ENCODE measurements around the gene KCNJ12. TPM values are rescaled to one million over a fixed set of nuclear protein-coding genes. Genes with fewer than 3 reads are reported as not detected.
"Not testable (repeated sequence)": the region's sequence is repeated elsewhere in the genome, so short reads cannot be mapped to it uniquely, and the experiment has no call there.

The KCNJ12 gene
- total and polyA plus RNA-seq, 2 donors from 2014 or later = 3.1 to 3.4 TPM

- H3K4me3 ChIP-seq (ENCODE audit: low read length in 3 of 3); H3K27ac ChIP-seq (ENCODE audit: low read depth in 2 of 2, low read length in 2 of 2); H3K9me3 ChIP-seq (ENCODE audit: control insufficient read depth in 2 of 3, insufficient read depth in 1 of 3, low read length in 3 of 3); H3K9ac ChIP-seq (ENCODE audit: low read length in 3 of 3); intact Hi-C loops (cut with DNase I); FAIRE-seq; H3K27me3 ChIP-seq (ENCODE audit: control insufficient read depth, insufficient read depth, low read length); H3K4me1 ChIP-seq (ENCODE audit: control insufficient read depth in 2 of 3, insufficient read depth in 2 of 3, low read depth in 1 of 3, low read length in 3 of 3); H3K36me3 ChIP-seq (ENCODE audit: control insufficient read depth in 2 of 3, insufficient read depth in 3 of 3, low read length in 3 of 3): not testable (repeated sequence)
- peak in 2 of 5 donors; percentile 3 to 27 for DNase-seq
Observed at GRCh38 chr17:21422311-21423189, 46.4 kb downstream of the KCNJ12 start.

GRCh38 chr17:21423190-21423493 is 47.0 kb downstream of the KCNJ12 start:
- H3K9ac ChIP-seq (ENCODE audit: low read length in 3 of 3); intact Hi-C loops (cut with DNase I); H3K4me1 ChIP-seq (ENCODE audit: control insufficient read depth in 2 of 3, insufficient read depth in 2 of 3, low read depth in 1 of 3, low read length in 3 of 3); H3K36me3 ChIP-seq (ENCODE audit: control insufficient read depth in 2 of 3, insufficient read depth in 3 of 3, low read length in 3 of 3); H3K27ac ChIP-seq (ENCODE audit: low read depth in 2 of 2, low read length in 2 of 2); H3K4me3 ChIP-seq (ENCODE audit: low read length in 3 of 3); H3K9me3 ChIP-seq (ENCODE audit: control insufficient read depth in 2 of 3, insufficient read depth in 1 of 3, low read length in 3 of 3); FAIRE-seq; H3K27me3 ChIP-seq (ENCODE audit: control insufficient read depth, insufficient read depth, low read length): not testable (repeated sequence)
- DNase-seq = peak in 2 of 5 donors; percentile 6 to 31

DNA sequence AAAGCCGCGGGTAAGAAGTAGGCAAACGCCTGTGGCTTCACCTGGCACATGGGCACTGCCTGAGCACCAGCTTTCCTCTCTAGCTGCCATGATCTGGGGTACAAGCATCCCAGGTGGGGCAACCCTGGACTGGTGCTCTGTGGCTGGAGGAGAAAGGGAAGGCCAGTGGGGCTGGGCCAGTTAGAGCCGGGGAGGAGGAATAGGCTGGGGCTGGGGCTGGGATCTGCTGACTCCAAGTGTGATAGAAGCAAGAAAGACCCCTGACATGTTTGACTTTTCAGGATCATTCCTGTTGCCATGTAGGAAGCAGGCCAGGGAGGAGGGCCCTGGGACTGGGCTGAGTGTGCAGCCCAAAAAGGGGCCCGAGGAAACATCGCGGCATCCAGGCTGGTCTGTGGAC is 48.5 kb downstream of the KCNJ12 start:
- H3K9me3 ChIP-seq (ENCODE audit: control insufficient read depth in 2 of 3, insufficient read depth in 1 of 3, low read length in 3 of 3); intact Hi-C loops (cut with DNase I); H3K36me3 ChIP-seq (ENCODE audit: control insufficient read depth in 2 of 3, insufficient read depth in 3 of 3, low read length in 3 of 3); H3K27ac ChIP-seq (ENCODE audit: low read depth in 2 of 2, low read length in 2 of 2); H3K4me1 ChIP-seq (ENCODE audit: control insufficient read depth in 2 of 3, insufficient read depth in 2 of 3, low read depth in 1 of 3, low read length in 3 of 3); H3K27me3 ChIP-seq (ENCODE audit: control insufficient read depth, insufficient read depth, low read length); H3K9ac ChIP-seq (ENCODE audit: low read length in 3 of 3); H3K4me3 ChIP-seq (ENCODE audit: low read length in 3 of 3); FAIRE-seq: not testable (repeated sequence)
- peak in 1 of 5 donors; percentile 3 for DNase-seq

- Histone ChIP-seq H3K36me3 (ENCODE audit: control insufficient read depth in 2 of 3, insufficient read depth in 3 of 3, low read length in 3 of 3) (no peaks in the 10 kb centered on the region), H3K27me3 (ENCODE audit: control insufficient read depth, insufficient read depth, low read length) (no peaks in the 10 kb centered on the region), H3K9me3 (ENCODE audit: control insufficient read depth in 2 of 3, insufficient read depth in 1 of 3, low read length in 3 of 3) (no peaks in the 10 kb centered on the region), H3K4me1 (ENCODE audit: control insufficient read depth in 2 of 3, insufficient read depth in 2 of 3, low read depth in 1 of 3, low read length in 3 of 3) (no peaks in the 10 kb centered on the region), H3K4me3 (ENCODE audit: low read length in 3 of 3) (no peak overlapping the region), H3K9ac (ENCODE audit: low read length in 3 of 3) (no peak overlapping the region), H3K27ac (ENCODE audit: low read depth in 2 of 2, low read length in 2 of 2) (no peak overlapping the region)
- FAIRE-seq = no peak
- DNase-seq = peak in 1 of 5 donors; percentile 8
- intact Hi-C loops (cut with DNase I) = no loop called here
- TF ChIP-seq, protein P1, sequence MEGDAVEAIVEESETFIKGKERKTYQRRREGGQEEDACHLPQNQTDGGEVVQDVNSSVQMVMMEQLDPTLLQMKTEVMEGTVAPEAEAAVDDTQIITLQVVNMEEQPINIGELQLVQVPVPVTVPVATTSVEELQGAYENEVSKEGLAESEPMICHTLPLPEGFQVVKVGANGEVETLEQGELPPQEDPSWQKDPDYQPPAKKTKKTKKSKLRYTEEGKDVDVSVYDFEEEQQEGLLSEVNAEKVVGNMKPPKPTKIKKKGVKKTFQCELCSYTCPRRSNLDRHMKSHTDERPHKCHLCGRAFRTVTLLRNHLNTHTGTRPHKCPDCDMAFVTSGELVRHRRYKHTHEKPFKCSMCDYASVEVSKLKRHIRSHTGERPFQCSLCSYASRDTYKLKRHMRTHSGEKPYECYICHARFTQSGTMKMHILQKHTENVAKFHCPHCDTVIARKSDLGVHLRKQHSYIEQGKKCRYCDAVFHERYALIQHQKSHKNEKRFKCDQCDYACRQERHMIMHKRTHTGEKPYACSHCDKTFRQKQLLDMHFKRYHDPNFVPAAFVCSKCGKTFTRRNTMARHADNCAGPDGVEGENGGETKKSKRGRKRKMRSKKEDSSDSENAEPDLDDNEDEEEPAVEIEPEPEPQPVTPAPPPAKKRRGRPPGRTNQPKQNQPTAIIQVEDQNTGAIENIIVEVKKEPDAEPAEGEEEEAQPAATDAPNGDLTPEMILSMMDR (IDR thresholded peaks at IDR 0.05; ENCODE audit: borderline replicate concordance, extremely low read depth, insufficient read depth) = no peak
Observed at GRCh38 chr17:21425321-21425720, 49.2 kb downstream of the KCNJ12 start.

DNA sequence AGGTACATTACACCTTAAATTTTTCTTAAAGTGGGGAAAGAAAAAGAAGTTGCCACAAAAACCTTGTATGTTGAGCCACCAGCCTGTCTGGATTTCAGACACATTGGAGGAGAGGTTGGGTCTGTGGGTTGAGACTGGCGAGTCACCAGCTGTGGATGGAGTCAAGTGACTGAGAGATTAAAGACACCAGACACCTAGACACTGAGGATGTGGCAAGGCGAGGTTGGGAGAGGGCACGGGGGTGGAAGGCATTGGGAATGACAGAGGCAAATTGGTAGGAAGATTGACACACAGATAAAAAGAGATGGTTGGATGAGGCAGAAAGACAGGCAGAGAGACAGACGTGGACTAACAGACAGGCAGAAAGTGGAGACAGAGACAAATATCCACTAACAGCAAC is 49.6 kb downstream of the KCNJ12 start:
- Histone ChIP-seq H3K27ac (ENCODE audit: low read depth in 2 of 2, low read length in 2 of 2) (no peak overlapping the region), H3K9ac (ENCODE audit: low read length in 3 of 3) (no peak overlapping the region), H3K27me3 (ENCODE audit: control insufficient read depth, insufficient read depth, low read length) (no peaks in the 10 kb centered on the region), H3K9me3 (ENCODE audit: control insufficient read depth in 2 of 3, insufficient read depth in 1 of 3, low read length in 3 of 3) (no peaks in the 10 kb centered on the region), H3K36me3 (ENCODE audit: control insufficient read depth in 2 of 3, insufficient read depth in 3 of 3, low read length in 3 of 3) (no peaks in the 10 kb centered on the region), H3K4me1 (ENCODE audit: control insufficient read depth in 2 of 3, insufficient read depth in 2 of 3, low read depth in 1 of 3, low read length in 3 of 3) (no peaks in the 10 kb centered on the region), H3K4me3 (ENCODE audit: low read length in 3 of 3) (no peak overlapping the region)
- DNase-seq (peak in 2 of 5 donors; percentile 7 to 31), FAIRE-seq (no peak)
- intact Hi-C loops (cut with DNase I) = no loop called here
- TF ChIP-seq, protein P1 (IDR thresholded peaks at IDR 0.05; ENCODE audit: borderline replicate concordance, extremely low read depth, insufficient read depth) = no peak

- H3K27me3 ChIP-seq (ENCODE audit: control insufficient read depth, insufficient read depth, low read length); H3K27ac ChIP-seq (ENCODE audit: low read depth in 2 of 2, low read length in 2 of 2); H3K9ac ChIP-seq (ENCODE audit: low read length in 3 of 3); DNase-seq; H3K9me3 ChIP-seq (ENCODE audit: control insufficient read depth in 2 of 3, insufficient read depth in 1 of 3, low read length in 3 of 3); intact Hi-C loops (cut with DNase I); FAIRE-seq; H3K4me1 ChIP-seq (ENCODE audit: control insufficient read depth in 2 of 3, insufficient read depth in 2 of 3, low read depth in 1 of 3, low read length in 3 of 3); H3K36me3 ChIP-seq (ENCODE audit: control insufficient read depth in 2 of 3, insufficient read depth in 3 of 3, low read length in 3 of 3); H3K4me3 ChIP-seq (ENCODE audit: low read length in 3 of 3): not testable (repeated sequence)
Observed at GRCh38 chr17:21426246-21426645, 50.1 kb downstream of the KCNJ12 start.

- peak in 1 of 5 donors; percentile 6 for DNase-seq
- H3K36me3 ChIP-seq (ENCODE audit: control insufficient read depth in 2 of 3, insufficient read depth in 3 of 3, low read length in 3 of 3) = not testable (repeated sequence)
Observed at GRCh38 chr17:21426876-21427275, 50.7 kb downstream of the KCNJ12 start.

More at GRCh38 chr17:21426876-21427275, 50.7 kb downstream of the KCNJ12 start:
- H3K9me3 ChIP-seq (ENCODE audit: control insufficient read depth in 2 of 3, insufficient read depth in 1 of 3, low read length in 3 of 3); H3K27ac ChIP-seq (ENCODE audit: low read depth in 2 of 2, low read length in 2 of 2); H3K27me3 ChIP-seq (ENCODE audit: control insufficient read depth, insufficient read depth, low read length); H3K4me3 ChIP-seq (ENCODE audit: low read length in 3 of 3); FAIRE-seq; intact Hi-C loops (cut with DNase I); H3K9ac ChIP-seq (ENCODE audit: low read length in 3 of 3); H3K4me1 ChIP-seq (ENCODE audit: control insufficient read depth in 2 of 3, insufficient read depth in 2 of 3, low read depth in 1 of 3, low read length in 3 of 3): not testable (repeated sequence)

All from kidney (tissue), 14 donors.